Measurements from ENCODE around the gene LEFTY1. TPM values are rescaled to one million over a fixed set of nuclear protein-coding genes. Genes with fewer than 3 reads are reported as not detected.

LEFTY1 gene
- total RNA-seq, 1 donor from 2014 or later: 0.28 TPM

- H3K36me3 Mint-ChIP-seq (ENCODE audit: low read depth, unreplicated experiment): peaks cover 51% of the 10 kb centered on the region
- no peak overlapping the region for H3K4me3 Mint-ChIP-seq (ENCODE audit: unreplicated experiment)
- no peak for DNase-seq (ENCODE audit: low spot score)
- H3K4me1 Mint-ChIP-seq (ENCODE audit: unreplicated experiment): peaks cover 12% of the 10 kb centered on the region
- no peaks in the 10 kb centered on the region for H3K9me3 Mint-ChIP-seq (ENCODE audit: unreplicated experiment)
- H3K27me3 Mint-ChIP-seq (ENCODE audit: unreplicated experiment): peaks cover 20% of the 10 kb centered on the region
- no peak overlapping the region for H3K27ac Mint-ChIP-seq (ENCODE audit: unreplicated experiment)
- TF ChIP-seq CTCF (IDR thresholded peaks at IDR 0.05; ENCODE audit: unreplicated experiment): no peak
These were observed 43.8 kb downstream of the LEFTY1 start for GRCh38 chr1:225845097-225845496.

GRCh38 chr1:225844236-225845061, 44.5 kb downstream of the LEFTY1 start:
- DNase-seq (ENCODE audit: low spot score): no peak
- H3K36me3 Mint-ChIP-seq (ENCODE audit: low read depth, unreplicated experiment): peaks cover 51% of the 10 kb centered on the region
- H3K4me1 Mint-ChIP-seq (ENCODE audit: unreplicated experiment): peaks cover 8% of the 10 kb centered on the region
- H3K27ac Mint-ChIP-seq (ENCODE audit: unreplicated experiment): no peak overlapping the region
- H3K4me3 Mint-ChIP-seq (ENCODE audit: unreplicated experiment): peak overlapping the region; percentile 71
- no peaks in the 10 kb centered on the region for H3K9me3 Mint-ChIP-seq (ENCODE audit: unreplicated experiment)
- no peak for TF ChIP-seq CTCF (IDR thresholded peaks at IDR 0.05; ENCODE audit: unreplicated experiment)
- peaks cover 20% of the 10 kb centered on the region for H3K27me3 Mint-ChIP-seq (ENCODE audit: unreplicated experiment)

- Mint-ChIP-seq H3K36me3 (ENCODE audit: low read depth, unreplicated experiment) (peaks cover 47% of the 10 kb centered on the region), H3K4me1 (ENCODE audit: unreplicated experiment) (peaks cover 5% of the 10 kb centered on the region), H3K27ac (ENCODE audit: unreplicated experiment) (peak overlapping the region; percentile 38), H3K4me3 (ENCODE audit: unreplicated experiment) (no peak overlapping the region), H3K27me3 (ENCODE audit: unreplicated experiment) (peaks cover 18% of the 10 kb centered on the region), H3K9me3 (ENCODE audit: unreplicated experiment) (no peaks in the 10 kb centered on the region)
- DNase-seq (ENCODE audit: low spot score): no peak
- TF ChIP-seq CTCF (IDR thresholded peaks at IDR 0.05; ENCODE audit: unreplicated experiment): no peak
These were observed 45.5 kb downstream of the LEFTY1 start for GRCh38 chr1:225843426-225843795.

- Mint-ChIP-seq H3K4me3 (ENCODE audit: unreplicated experiment) (peak overlapping the region; percentile 0), H3K27me3 (ENCODE audit: unreplicated experiment) (peaks cover 15% of the 10 kb centered on the region), H3K27ac (ENCODE audit: unreplicated experiment) (no peak overlapping the region), H3K4me1 (ENCODE audit: unreplicated experiment) (no peaks in the 10 kb centered on the region), H3K36me3 (ENCODE audit: low read depth, unreplicated experiment) (peaks cover 42% of the 10 kb centered on the region), H3K9me3 (ENCODE audit: unreplicated experiment) (no peaks in the 10 kb centered on the region)
- TF ChIP-seq CTCF (IDR thresholded peaks at IDR 0.05; ENCODE audit: unreplicated experiment): no peak
- DNase-seq (ENCODE audit: low spot score): no peak
These were observed 46.0 kb downstream of the LEFTY1 start for GRCh38 chr1:225842788-225843425.

- no peak for TF ChIP-seq CTCF (IDR thresholded peaks at IDR 0.05; ENCODE audit: unreplicated experiment)
- no peak overlapping the region for H3K27ac Mint-ChIP-seq (ENCODE audit: unreplicated experiment)
- DNase-seq (ENCODE audit: low spot score): no peak
- H3K9me3 Mint-ChIP-seq (ENCODE audit: unreplicated experiment): no peaks in the 10 kb centered on the region
- no peaks in the 10 kb centered on the region for H3K4me1 Mint-ChIP-seq (ENCODE audit: unreplicated experiment)
- H3K27me3 Mint-ChIP-seq (ENCODE audit: unreplicated experiment): peaks cover 15% of the 10 kb centered on the region
- no peak overlapping the region for H3K4me3 Mint-ChIP-seq (ENCODE audit: unreplicated experiment)
- H3K36me3 Mint-ChIP-seq (ENCODE audit: low read depth, unreplicated experiment): peaks cover 39% of the 10 kb centered on the region
These were observed 46.9 kb downstream of the LEFTY1 start for GRCh38 chr1:225842074-225842473.

Data from endothelial cell (in vitro differentiated cells).